Measurements from ENCODE around the gene TBXAS1.

Gene TBXAS1

GRCh38 chr7:140006600-140006999, 177.5 kb downstream of the TBXAS1 start:
- DNase-seq = no peak

DNA sequence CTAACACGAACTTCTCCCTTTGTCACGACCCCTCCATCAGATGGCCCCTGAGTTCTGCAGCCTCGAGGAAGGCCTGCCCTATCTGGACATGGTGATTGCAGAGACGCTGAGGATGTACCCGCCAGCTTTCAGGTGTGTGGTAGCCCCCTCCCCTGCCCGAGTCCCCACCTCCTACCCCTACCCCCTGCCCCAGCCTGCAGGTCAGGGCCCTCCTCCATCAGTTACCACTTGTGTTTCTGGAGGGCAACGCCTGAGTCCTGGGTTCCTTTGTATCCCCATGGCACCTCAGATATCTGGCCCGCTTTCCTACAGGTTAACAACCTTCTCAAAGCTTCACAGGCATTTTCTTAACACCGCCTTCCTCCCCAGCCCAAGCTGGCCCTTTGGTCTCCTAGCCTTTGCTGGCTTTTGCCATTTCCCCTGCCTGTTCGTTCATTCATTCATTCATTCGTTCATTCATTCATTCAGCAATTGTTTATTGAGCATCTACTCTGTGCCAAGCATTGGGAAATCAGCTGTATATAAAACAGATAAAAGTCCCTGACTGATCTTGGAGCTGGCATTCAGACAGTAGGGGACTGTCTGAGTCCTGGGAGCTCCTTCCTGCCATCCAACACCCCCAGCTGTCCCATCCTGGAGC, 178.1 kb downstream of the TBXAS1 start:
- DNase-seq = no peak

DNA sequence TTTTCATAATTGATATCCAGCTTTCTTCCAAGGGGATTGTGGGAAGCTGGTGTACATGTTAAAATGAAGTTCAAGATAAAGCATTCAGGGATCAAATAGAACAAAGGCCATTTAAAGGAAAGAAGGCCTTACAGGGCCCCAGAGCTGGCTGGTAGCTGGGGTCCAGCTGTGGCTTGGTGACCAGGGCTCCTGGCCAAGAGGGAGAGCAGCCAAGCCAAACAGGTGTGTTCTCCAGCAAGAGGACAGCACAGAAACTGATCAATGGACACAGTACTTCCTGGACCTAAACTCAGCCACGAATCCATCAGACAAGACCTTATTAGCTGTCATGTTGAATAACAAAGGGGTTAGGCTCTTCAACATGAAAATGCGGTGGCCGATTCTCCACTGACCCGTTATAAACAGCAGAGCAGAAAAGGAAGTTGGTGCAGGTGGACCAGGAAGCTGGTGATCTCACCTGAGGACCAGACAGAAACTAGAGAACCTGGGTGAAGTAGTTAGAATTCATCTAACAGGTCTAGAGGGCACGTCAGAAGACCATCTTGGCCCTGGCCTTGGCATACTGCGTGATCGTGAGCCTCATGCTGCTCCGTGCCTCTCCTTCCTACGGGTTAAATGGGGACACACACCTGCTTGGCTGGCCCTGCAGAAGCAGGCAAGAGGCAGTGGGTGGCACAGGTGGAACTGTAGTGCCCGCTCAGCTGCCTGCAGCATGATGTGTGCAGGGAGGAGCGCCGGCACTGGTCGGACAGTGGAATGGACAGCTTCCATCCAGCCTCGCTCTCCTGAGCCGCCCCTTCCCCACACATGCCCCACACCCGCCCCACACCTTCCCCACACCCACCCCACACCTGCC, 179.9 kb downstream of the TBXAS1 start:
- no peak for DNase-seq

DNA sequence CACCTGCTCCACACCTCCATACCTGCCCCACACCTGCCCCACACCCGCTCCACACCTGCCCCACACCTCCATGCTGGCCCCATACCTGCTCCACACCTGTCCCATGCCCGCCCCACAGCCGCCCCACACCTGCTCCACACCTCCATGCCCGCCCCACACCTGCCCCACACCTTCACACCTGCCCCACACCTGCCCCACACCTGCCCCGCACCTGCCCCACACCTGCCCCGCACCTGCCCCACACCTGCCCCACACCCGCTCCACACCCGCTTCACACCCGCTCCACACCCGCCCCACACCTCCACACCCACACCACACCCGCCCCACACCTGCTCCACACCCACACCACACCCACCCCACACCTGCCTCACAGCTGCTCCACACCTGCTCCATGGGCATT, 180.7 kb downstream of the TBXAS1 start:
- DNase-seq = no peak

DNA sequence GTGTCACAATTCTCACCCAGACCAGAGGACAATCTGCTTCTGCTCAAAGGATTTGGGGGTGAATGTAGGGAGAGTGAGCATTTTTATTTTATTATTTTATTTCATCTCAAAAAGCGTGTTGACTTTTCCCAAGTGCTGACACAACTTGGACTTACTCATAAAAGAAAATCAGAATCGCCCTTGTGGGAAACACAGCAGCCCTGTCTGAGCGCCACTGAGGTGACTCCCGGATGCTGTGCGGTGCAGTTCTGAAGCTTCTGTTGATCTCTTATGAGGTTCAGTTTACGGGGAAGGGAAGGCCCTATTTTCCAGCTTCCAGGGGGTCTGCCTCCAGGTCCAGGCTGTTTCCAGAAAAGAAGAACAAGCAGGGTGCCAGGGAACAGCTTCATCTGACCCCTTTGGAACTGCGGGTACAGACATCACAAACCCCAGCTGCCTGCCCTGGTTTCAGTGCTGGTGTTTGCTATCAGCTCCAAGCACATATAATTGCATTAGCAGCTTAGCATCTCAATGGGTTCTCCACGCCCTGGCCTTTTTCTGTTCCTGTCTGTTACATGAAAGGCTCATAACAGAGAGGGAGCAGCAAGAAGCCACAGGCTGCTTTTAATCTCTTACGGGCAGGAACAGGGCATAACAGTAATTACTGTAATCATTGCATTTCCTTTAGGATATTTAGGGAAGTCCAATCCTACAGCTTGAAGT, 181.3 kb downstream of the TBXAS1 start:
- DNase-seq = no peak

GRCh38 chr7:140013676-140014075, 184.6 kb downstream of the TBXAS1 start:
- no peak for DNase-seq

DNA sequence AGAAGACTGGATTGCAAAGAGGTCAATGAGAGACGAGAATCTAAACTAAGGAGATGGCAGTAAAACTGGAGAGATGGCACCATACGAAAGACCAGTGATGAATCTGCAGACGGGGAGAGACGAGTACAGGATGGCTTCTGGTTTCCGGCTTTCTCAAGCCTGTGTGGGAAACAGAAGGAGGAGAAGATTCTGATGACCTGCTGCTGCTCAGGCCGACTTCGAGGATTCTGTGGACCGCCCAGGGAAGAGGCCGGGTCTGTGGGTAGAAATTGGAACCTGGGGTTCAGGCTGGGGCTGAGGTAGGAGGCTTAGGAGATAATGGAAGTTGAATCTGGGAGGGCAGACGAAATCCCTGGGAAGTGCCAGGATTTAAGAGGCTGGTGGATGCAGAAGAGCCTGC, 185.1 kb downstream of the TBXAS1 start:
- DNase-seq = no peak

DNA sequence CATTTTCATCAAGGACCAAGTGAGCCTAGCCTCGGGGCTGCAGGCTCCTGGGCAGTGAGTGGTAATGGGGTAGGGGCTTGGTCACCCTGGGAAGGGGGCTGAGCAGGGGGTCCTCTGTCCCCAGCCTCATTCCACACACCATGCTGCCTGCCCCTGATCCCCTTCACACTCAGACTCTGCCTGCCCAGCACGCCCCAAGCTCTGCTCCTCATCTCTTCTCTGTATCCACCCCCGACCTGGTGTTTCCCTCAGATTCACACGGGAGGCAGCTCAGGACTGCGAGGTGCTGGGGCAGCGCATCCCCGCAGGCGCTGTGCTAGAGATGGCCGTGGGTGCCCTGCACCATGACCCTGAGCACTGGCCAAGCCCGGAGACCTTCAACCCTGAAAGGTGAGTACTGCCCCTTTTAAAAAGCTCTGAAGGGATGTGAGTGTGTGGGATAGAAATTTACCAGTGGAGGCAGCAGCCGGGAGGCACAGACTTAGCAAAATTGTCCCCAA, 186.5 kb downstream of the TBXAS1 start:
- DNase-seq = no peak

GRCh38 chr7:140016540-140016939, 187.5 kb downstream of the TBXAS1 start:
- DNase-seq = no peak

DNA sequence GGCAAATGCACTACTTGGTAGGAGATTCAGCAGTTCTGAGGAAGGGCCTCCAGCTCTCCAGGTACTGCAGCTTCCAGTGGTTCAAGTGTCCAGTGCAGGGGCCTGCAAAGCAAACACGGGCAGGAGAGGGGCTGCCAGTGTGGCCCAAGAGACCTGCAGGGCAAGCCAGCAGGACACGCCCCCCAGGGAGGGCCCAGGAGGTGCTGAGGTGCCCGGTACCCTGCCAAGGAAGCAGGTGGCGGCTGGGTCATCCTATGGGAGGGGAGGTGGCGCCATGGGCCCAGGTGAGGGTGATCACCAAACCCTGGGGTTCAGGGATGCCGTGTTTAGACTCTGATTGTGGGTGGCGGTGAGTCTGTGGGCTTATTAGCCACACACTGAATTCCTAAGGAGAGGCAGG, 188.0 kb downstream of the TBXAS1 start:
- no peak for DNase-seq

DNA sequence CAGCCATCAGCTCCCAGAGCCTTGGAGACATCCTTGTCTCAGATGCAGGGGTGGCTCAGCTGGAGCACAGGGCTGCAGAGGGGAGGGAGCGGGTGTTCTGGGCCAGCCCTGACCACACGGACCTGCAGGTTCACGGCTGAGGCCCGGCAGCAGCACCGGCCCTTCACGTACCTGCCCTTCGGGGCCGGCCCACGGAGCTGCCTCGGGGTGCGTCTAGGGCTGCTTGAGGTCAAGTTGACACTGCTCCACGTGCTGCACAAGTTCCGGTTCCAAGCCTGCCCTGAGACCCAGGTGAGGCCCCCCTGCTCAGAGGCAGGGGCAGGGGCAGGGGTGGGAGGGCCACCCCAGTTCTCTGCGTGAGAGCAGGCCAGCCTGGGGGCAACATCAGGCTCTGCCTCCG, 188.5 kb downstream of the TBXAS1 start:
- DNase-seq = no peak

DNA sequence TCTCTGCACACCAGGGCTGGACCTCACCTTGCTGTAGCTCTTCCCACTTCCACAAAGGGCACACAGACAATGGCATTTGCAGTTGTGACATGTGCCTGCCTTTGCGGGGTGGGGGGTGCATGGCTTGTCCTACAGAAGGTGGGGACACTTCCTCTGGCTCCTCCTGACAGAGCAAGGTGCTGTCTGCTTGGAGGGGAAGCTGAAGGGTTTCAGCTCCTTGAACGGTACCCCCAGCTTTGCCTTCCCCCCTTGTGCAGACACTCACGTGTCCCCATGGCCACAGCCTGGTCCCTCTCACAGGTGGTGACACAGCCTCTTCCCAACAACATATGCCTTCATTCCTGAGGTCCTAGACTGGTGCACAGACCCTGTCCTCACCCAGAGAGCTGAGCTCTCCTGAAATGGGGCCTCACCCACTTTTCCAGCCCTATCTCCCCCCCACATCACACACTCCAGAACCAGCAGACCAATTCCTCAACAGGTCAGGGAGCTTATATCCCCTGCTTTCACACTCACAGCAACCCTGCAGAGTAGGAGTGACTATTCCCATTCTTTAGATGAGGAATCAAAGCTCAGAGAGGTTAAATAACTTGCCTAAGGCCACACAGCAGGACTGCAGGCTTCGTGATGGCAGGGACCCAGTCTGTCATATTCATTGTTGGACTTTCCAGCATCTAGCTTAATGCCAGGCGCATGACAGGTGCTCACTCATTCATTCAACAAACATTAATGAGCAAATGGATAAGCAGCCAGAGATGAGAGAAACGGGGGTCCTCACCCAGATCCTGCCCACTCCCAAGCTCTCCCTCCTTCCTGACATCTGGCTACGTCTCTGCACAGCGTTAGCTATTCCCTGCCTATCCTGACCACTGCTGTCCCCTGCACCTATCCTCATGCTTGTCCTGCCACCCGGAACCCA, 189.3 kb downstream of the TBXAS1 start:
- no peak for DNase-seq

GRCh38 chr7:140019172-140019571, 190.1 kb downstream of the TBXAS1 start:
- no peak for DNase-seq

DNA sequence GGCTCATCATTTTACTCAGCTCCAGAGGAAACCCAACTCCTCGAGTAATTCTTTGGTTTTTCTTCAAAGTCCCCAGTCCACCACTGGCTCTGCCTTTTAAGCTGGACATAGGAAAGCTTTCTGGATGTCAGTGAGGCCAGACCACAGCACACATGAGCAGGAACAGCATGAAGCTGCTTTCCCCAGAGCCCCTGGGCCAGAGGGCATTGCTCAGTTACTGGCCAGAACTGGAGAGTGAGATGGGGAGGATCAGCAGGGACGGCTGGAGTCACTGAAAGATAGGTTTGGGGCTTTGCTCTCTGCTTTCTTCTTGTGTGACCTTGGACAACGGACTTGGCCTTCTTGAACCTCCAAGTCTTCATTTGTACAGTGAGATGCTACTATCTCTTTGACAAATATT, 190.5 kb downstream of the TBXAS1 start:
- DNase-seq = no peak

- DNase-seq = no peak
These were observed 192.5 kb downstream of the TBXAS1 start for GRCh38 chr7:140021603-140022002.

GRCh38 chr7:140022582-140023211, 193.6 kb downstream of the TBXAS1 start:
- no peak for DNase-seq

DNA sequence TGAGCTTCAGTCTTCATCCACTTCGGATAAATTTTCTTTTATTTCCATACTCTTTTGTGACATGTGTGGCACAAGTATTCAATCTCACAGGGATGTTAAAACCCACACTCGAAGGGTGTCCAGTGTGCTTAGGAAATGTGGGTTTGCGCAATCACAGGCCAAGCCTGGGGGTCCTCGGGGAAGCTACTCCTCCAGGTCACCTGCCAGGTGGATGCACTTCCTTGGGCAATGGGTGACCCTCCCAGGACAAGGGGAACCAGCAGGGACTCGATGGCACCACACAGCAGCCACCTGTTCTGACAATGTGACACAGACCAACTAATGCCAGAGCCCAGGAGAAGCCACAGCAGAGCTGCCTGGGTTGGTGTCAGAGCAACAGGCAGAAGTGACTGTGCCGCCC, 194.7 kb downstream of the TBXAS1 start:
- no peak for DNase-seq

- no peak for DNase-seq
These were observed 195.5 kb downstream of the TBXAS1 start for GRCh38 chr7:140024585-140024984.

- DNase-seq = no peak
These were observed 196.2 kb downstream of the TBXAS1 start for GRCh38 chr7:140025241-140025640.

DNA sequence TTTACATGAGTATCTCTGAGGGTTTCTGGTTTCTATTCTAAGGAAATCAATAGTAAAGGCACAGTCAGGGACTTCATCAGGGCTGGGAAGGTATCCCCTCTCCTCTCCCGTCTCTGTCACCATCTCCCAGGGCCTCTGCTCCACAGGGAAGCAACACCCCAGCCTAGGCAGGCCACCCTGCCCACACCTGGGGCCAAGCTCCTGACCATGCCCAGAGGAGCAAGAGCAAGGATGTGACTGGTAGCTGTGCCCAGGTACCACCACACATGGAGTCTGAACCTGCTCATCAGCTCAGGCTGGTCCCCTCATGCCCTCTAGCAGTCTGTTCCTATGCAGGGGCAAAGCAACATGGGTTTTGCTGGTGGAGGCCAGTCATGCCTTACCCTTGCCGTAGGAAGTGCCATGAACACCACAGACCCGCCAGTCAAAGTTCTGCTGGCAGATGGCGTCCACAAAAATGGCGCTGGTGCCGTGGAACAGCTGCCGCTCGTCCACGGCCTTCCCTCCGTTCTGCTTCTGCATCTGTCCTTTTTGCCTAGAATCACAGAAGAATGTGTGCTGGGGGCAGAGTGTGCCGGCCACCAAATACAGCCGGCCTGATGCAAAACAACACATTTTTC, 196.9 kb downstream of the TBXAS1 start:
- DNase-seq = no peak

GRCh38 chr7:140026935-140027334, 197.9 kb downstream of the TBXAS1 start:
- DNase-seq = no peak

DNA sequence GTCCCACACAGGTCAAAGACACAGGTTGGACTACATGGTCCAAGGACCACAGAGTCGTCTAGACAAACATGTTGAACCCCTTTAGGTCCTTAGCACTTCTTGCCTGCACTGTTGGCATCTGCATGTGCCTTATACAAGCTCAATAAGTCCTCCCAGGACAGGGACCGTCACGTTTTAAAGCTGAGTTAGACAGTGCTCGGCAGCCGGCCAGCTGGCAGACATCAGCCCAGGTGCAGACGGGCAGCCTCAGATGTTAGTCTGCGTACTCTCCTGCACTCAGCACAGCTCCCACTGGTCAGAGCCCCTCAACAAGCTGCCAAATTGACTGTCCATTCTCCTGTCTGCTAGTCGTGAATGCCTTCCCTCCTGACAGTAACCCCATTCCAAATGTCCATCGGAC, 198.8 kb downstream of the TBXAS1 start:
- DNase-seq = no peak
